PC-9 (cell line): ENCODE results near the gene POU4F3. TPM values are rescaled to one million over a fixed set of nuclear protein-coding genes. Genes with fewer than 3 reads are reported as not detected.

ENCODE experiments used
- BruUV-seq: library from RNA; stranded (reverse); fragments of 400-500 nt; replicated peaks from 2 replicates; lab custom pipeline; 2021; lab: Mats Ljungman, UMichigan
- CTCF ChIA-PET: fragments of 300-600 bp; sonication (Branson Sonifier 250); formaldehyde crosslinking; loops from one replicate; lab custom pipeline; 2022; ENCODE audit warnings: antibody characterized with exemption; lab: Charles Lee
- POLR2A ChIA-PET: fragments of 300-600 bp; sonication (Branson Sonifier 250); formaldehyde crosslinking; loops from one replicate; lab custom pipeline; 2022; ENCODE audit warnings: antibody characterized with exemption; ENCODE audit not compliant: unreplicated experiment; lab: Charles Lee
- DNase-seq, 2 experiments: peaks; one replicate each; pipeline versions ENCODE4 v3.0.0 to v3.0.0-alpha.2; 2015 to 2022; ENCODE audit warnings: mixed read lengths in 1 of 2
- H2AFZ ChIP-seq: fragments of 200-600 bp; sonication (generic); 2 replicates; pipeline ENCODE4 v1.8.1; 2017; ENCODE audit warnings: antibody characterized with exemption
- H3F3A ChIP-seq: fragments of 200-600 bp; sonication (generic); 2 replicates; pipeline ENCODE4 v1.8.1; 2017; ENCODE audit warnings: antibody characterized with exemption, mild to moderate bottlenecking, low read depth; ENCODE audit not compliant: insufficient read depth
- H3K27ac ChIP-seq: fragments of 200-600 bp; sonication (generic); 2 replicates; pipeline ENCODE4 v1.6.1; 2016; ENCODE audit warnings: mixed run types
- H3K27me3 ChIP-seq: fragments of 200-600 bp; sonication (generic); 2 replicates; pipeline ENCODE4 v1.6.1; 2016; ENCODE audit warnings: low read depth, mixed run types; ENCODE audit not compliant: insufficient read depth
- H3K36me3 ChIP-seq: fragments of 200-600 bp; sonication (generic); 2 replicates; pipeline ENCODE4 v1.6.1; 2016; ENCODE audit warnings: low read depth, mixed run types
- H3K4me1 ChIP-seq: fragments of 200-600 bp; sonication (generic); replicated peaks from 2 replicates; pipeline ENCODE4 v1.6.1; 2016; ENCODE audit warnings: mixed run types; ENCODE audit not compliant: insufficient read depth
- H3K4me2 ChIP-seq: fragments of 200-600 bp; sonication (generic); 2 replicates; pipeline ENCODE4 v1.6.1; 2017; ENCODE audit warnings: mixed run types
- H3K4me3 ChIP-seq: fragments of 200-600 bp; sonication (generic); 2 replicates; pipeline ENCODE4 v1.6.1; 2016; ENCODE audit warnings: mixed run types
- H3K79me2 ChIP-seq: fragments of 200-600 bp; sonication (generic); 2 replicates; pipeline ENCODE4 v1.6.1; 2017; ENCODE audit warnings: low read depth, mixed run types
- H3K9me2 ChIP-seq: fragments of 200-600 bp; sonication (generic); 2 replicates; pipeline ENCODE4 v1.8.1; 2017; ENCODE audit warnings: mild to moderate bottlenecking; ENCODE audit not compliant: insufficient read depth
- H3K9me3 ChIP-seq: fragments of 200-600 bp; sonication (generic); 2 replicates; pipeline ENCODE4 v1.8.1; 2016; ENCODE audit warnings: low read depth; ENCODE audit not compliant: insufficient read depth
- H4K20me1 ChIP-seq: fragments of 200-600 bp; sonication (generic); 2 replicates; pipeline ENCODE4 v1.8.1; 2017; ENCODE audit not compliant: insufficient read depth
- CTCF ChIP-seq: fragments of 200-600 bp; sonication (generic); conservative IDR thresholded peaks from 2 replicates; pipeline ENCODE4 v1.6.1; 2017; ENCODE audit warnings: mixed run types, antibody characterized with exemption, mild to moderate bottlenecking, moderate library complexity
- EZH2 ChIP-seq: fragments of 200-600 bp; sonication (generic); IDR thresholded peaks from 2 replicates; pipeline ENCODE4 v1.8.0; 2017; ENCODE audit warnings: antibody characterized with exemption, low read depth
- intact Hi-C: fragments of 100-400 bp; cut with micrococcal nuclease; formaldehyde crosslinking; loops from one replicate; pipeline ENCODE4 v1.10.0; 2022; ENCODE audit not compliant: unreplicated experiment
- total RNA-seq: library from RNA; stranded (reverse); gene quantifications from 2 replicates; pipeline ENCODE4 v1.2.3, GENCODE V29; 2021

The POU4F3 gene
- total RNA-seq, 1 experiment from 2014 or later, result not detected

- no peaks in the 10 kb centered on the region for H4K20me1 ChIP-seq
- no TSS peak for BruUV-seq
- no peaks in the 10 kb centered on the region for H3F3A ChIP-seq
- H3K4me2 ChIP-seq, result no peak overlapping the region
- no peaks in the 10 kb centered on the region for H3K79me2 ChIP-seq
- H3K4me3 ChIP-seq, result no peak overlapping the region
- H2AFZ ChIP-seq, result no peak overlapping the region
- TF ChIP-seq CTCF, result no peak
- TF ChIP-seq EZH2, result no peak
- no peaks in the 10 kb centered on the region for H3K9me3 ChIP-seq
- no peaks in the 10 kb centered on the region for H3K36me3 ChIP-seq
- H3K9me2 ChIP-seq, result no peaks in the 10 kb centered on the region; the same call in 1 of the 2 replicates
- DNase-seq, result no peak
- CTCF ChIA-PET, result interaction anchor here (0.6 kb wide), 1 partner anchor 507 kb away, joined by 9 read pairs; no protein-coding TSS in a partner anchor
- intact Hi-C loops, result no loop called here
- no peaks in the 10 kb centered on the region for H3K4me1 ChIP-seq
- peaks cover 21% of the 10 kb centered on the region; the same call in 1 of the 2 replicates for H3K27me3 ChIP-seq
- POLR2A ChIA-PET, result no interaction called here
- H3K27ac ChIP-seq, result no peak overlapping the region
These were observed 40.3 kb downstream of the POU4F3 start for GRCh38 chr5:146378986-146379385.

- H3K9me2 ChIP-seq, result no peaks in the 10 kb centered on the region; the same call in 1 of the 2 replicates
- no peak overlapping the region for H3K4me3 ChIP-seq
- H3K9me3 ChIP-seq, result no peaks in the 10 kb centered on the region
- intact Hi-C loops, result no loop called here
- H3F3A ChIP-seq, result no peaks in the 10 kb centered on the region
- H3K79me2 ChIP-seq, result no peaks in the 10 kb centered on the region
- no peak for DNase-seq
- TF ChIP-seq CTCF, result no peak
- TF ChIP-seq EZH2, result no peak
- H3K36me3 ChIP-seq, result no peaks in the 10 kb centered on the region
- H3K4me1 ChIP-seq, result no peaks in the 10 kb centered on the region
- H4K20me1 ChIP-seq, result no peaks in the 10 kb centered on the region
- no peak overlapping the region for H3K4me2 ChIP-seq
- CTCF ChIA-PET, result no interaction called here
- peaks cover 21% of the 10 kb centered on the region; the same call in 1 of the 2 replicates for H3K27me3 ChIP-seq
- POLR2A ChIA-PET, result no interaction called here
- BruUV-seq, result no TSS peak
- H3K27ac ChIP-seq, result no peak overlapping the region
- no peak overlapping the region for H2AFZ ChIP-seq
These were observed 42.1 kb downstream of the POU4F3 start for GRCh38 chr5:146380714-146381113.

GRCh38 chr5:146388386-146388785 is 49.7 kb downstream of the POU4F3 start:
- no peaks in the 10 kb centered on the region for H3K36me3 ChIP-seq
- CTCF ChIA-PET, result no interaction called here
- H3K4me1 ChIP-seq, result no peaks in the 10 kb centered on the region
- no TSS peak for BruUV-seq
- no peak overlapping the region for H3K4me2 ChIP-seq
- no peaks in the 10 kb centered on the region for H3K9me3 ChIP-seq
- no peaks in the 10 kb centered on the region for H4K20me1 ChIP-seq
- H3K4me3 ChIP-seq, result no peak overlapping the region
- no peak for TF ChIP-seq EZH2
- TF ChIP-seq CTCF, result no peak
- no peak overlapping the region for H2AFZ ChIP-seq
- H3F3A ChIP-seq, result no peaks in the 10 kb centered on the region
- no peak overlapping the region for H3K27ac ChIP-seq
- no peak for DNase-seq
- intact Hi-C loops, result no loop called here
- H3K79me2 ChIP-seq, result no peaks in the 10 kb centered on the region
- POLR2A ChIA-PET, result interaction anchor here (0.7 kb wide), 1 partner anchor 251 kb away, joined by 9 read pairs; no protein-coding TSS in a partner anchor
- no peaks in the 10 kb centered on the region for H3K9me2 ChIP-seq
- peaks cover 26% of the 10 kb centered on the region for H3K27me3 ChIP-seq
